Measurements from ENCODE around the gene PCDHB4. TPM values are rescaled to one million over a fixed set of nuclear protein-coding genes. Genes with fewer than 3 reads are reported as not detected.
"Not testable (repeated sequence)": the region's sequence is repeated elsewhere in the genome, so short reads cannot be mapped to it uniquely, and the experiment has no call there.

The PCDHB4 gene
- total and polyA plus RNA-seq, 2 donors (not counting 3 experiments of a cell fraction or from before 2014, with no cell fraction given) = 0.10 TPM; not detected in 1

GRCh38 chr5:141155540-141156374 is 34.1 kb downstream of the PCDHB4 start:
- Histone ChIP-seq H3K4me3 (replicated peaks in 1 of 3; ENCODE audit: insufficient read depth in 1 of 3, low read depth in 1 of 3, low read length in 3 of 3) (no peak overlapping the region), H3K9me1 (replicated peaks; ENCODE audit: control insufficient read depth, extremely low read depth, insufficient read depth, low read length) (no peaks in the 10 kb centered on the region), H3K27me3 (ENCODE audit: control insufficient read depth in 2 of 2, insufficient read depth in 2 of 2, low read length in 2 of 2) (no peaks in the 10 kb centered on the region), H2AFZ (ENCODE audit: low read depth, low read length) (no peak overlapping the region), H3K36me3 (ENCODE audit: control insufficient read depth in 2 of 2, extremely low read depth in 1 of 2, insufficient read depth in 2 of 2, low read length in 2 of 2) (no peaks in the 10 kb centered on the region), H3K9me3 (replicated peaks; ENCODE audit: control insufficient read depth, insufficient read depth, low read length) (no peaks in the 10 kb centered on the region), H3K4me2 (ENCODE audit: insufficient read depth, low read length) (no peak overlapping the region), H3K9ac (replicated peaks; ENCODE audit: extremely low read depth, insufficient read depth, low read length) (no peak overlapping the region), H3K27ac (ENCODE audit: insufficient read depth, low read depth, low read length) (no peak overlapping the region), H3K79me2 (ENCODE audit: control insufficient read depth, insufficient read depth, low read length) (no peaks in the 10 kb centered on the region), H4K20me1 (replicated peaks; ENCODE audit: control insufficient read depth, extremely low read depth, insufficient read depth, low read length) (no peaks in the 10 kb centered on the region), H3K4me1 (ENCODE audit: control insufficient read depth, extremely low read depth, insufficient read depth, low read length) (no peaks in the 10 kb centered on the region)
- BruUV-seq (replicated peaks) = no TSS peak
- POLR2A ChIA-PET = no interaction called here
- CTCF ChIA-PET = no interaction called here
- intact Hi-C loops (cut with micrococcal nuclease) (no loop called here), dilution Hi-C loops (cut with MboI; ENCODE audit: extremely low pct_ligation_motif_present, low sequenced_read_pairs) (no loop called here)
- DNase-seq (ENCODE audit: low read depth, low spot score) (no peak), FAIRE-seq (no peak)
- no peak for TF ChIP-seq POLR2AphosphoS5 (IDR thresholded peaks at IDR 0.05; ENCODE audit: insufficient read depth, low read depth, low read length)
- no peak for TF ChIP-seq GATA2 (IDR thresholded peaks at IDR 0.05; ENCODE audit: insufficient read depth, insufficient read length, low read depth, low read length)
- TF ChIP-seq JUN (IDR thresholded peaks at IDR 0.05; ENCODE audit: borderline replicate concordance, insufficient read depth, insufficient read length, low read depth) = no peak
- no peak for TF ChIP-seq EZH2 (IDR thresholded peaks at IDR 0.05; ENCODE audit: borderline replicate concordance, low read depth, low read length, severe bottlenecking)
- no peak for TF ChIP-seq CTCF (IDR thresholded peaks at IDR 0.05; ENCODE audit: extremely low read depth in 1 of 2, insufficient read depth in 1 of 2, low read depth in 1 of 2, low read length in 2 of 2)
- TF ChIP-seq POLR2A (IDR thresholded peaks at IDR 0.05; ENCODE audit: low read depth, low read length) = no peak
- no peak for TF ChIP-seq MYC (IDR thresholded peaks at IDR 0.05; ENCODE audit: low read depth, low read length)
- TF ChIP-seq MAX (IDR thresholded peaks at IDR 0.05; ENCODE audit: insufficient read depth, insufficient read length) = no peak
- no peak for TF ChIP-seq FOS (IDR thresholded peaks at IDR 0.05; ENCODE audit: borderline replicate concordance, insufficient read depth, low read length)

GRCh38 chr5:141157356-141157755 is 35.7 kb downstream of the PCDHB4 start:
- H3K79me2 ChIP-seq (ENCODE audit: control insufficient read depth, insufficient read depth, low read length); H3K9ac ChIP-seq (replicated peaks; ENCODE audit: extremely low read depth, insufficient read depth, low read length); H3K27me3 ChIP-seq (ENCODE audit: control insufficient read depth in 2 of 2, insufficient read depth in 2 of 2, low read length in 2 of 2); H3K27ac ChIP-seq (ENCODE audit: insufficient read depth, low read depth, low read length); intact Hi-C loops (cut with micrococcal nuclease); H3K9me1 ChIP-seq (replicated peaks; ENCODE audit: control insufficient read depth, extremely low read depth, insufficient read depth, low read length); BruUV-seq (replicated peaks); DNase-seq (ENCODE audit: low read depth, low spot score); dilution Hi-C loops (cut with MboI; ENCODE audit: extremely low pct_ligation_motif_present, low sequenced_read_pairs); H3K4me1 ChIP-seq (ENCODE audit: control insufficient read depth, extremely low read depth, insufficient read depth, low read length); CTCF ChIA-PET; POLR2A ChIA-PET; H3K4me2 ChIP-seq (ENCODE audit: insufficient read depth, low read length); H3K4me3 ChIP-seq (replicated peaks in 1 of 3; ENCODE audit: insufficient read depth in 1 of 3, low read depth in 1 of 3, low read length in 3 of 3); H2AFZ ChIP-seq (ENCODE audit: low read depth, low read length); H3K36me3 ChIP-seq (ENCODE audit: control insufficient read depth in 2 of 2, extremely low read depth in 1 of 2, insufficient read depth in 2 of 2, low read length in 2 of 2); FAIRE-seq; H3K9me3 ChIP-seq (replicated peaks; ENCODE audit: control insufficient read depth, insufficient read depth, low read length); H4K20me1 ChIP-seq (replicated peaks; ENCODE audit: control insufficient read depth, extremely low read depth, insufficient read depth, low read length): not testable (repeated sequence)

Measured in endothelial cell of umbilical vein (primary cell).